ENCODE results near the gene RHOA. TPM values are rescaled to one million over a fixed set of nuclear protein-coding genes. Genes with fewer than 3 reads are reported as not detected.
"Not testable (repeated sequence)": the region's sequence is repeated elsewhere in the genome, so short reads cannot be mapped to it uniquely, and the experiment has no call there.

The RHOA gene
- total and polyA plus RNA-seq, 2 of the 8 experiments (the other 6 are each of a cell fraction or from before 2014, with no cell fraction given) = 176 to 397 TPM

- 84% methylated on average over 5 of the region's 10 CpGs; no CpG with 5 or more reads in 1 of the 2 experiments for WGBS, 2 experiments (ENCODE audit: extremely low coverage in 1 of 2, insufficient coverage in 1 of 2, insufficient read length in 1 of 2, insufficient replicate concordance in 2 of 2, low coverage in 1 of 2, low lambda C conversion rate in 2 of 2, missing lambda C conversion rate in 1 of 2)
- H3K14ac ChIP-seq (ENCODE audit: insufficient read length); H3K79me1 ChIP-seq (ENCODE audit: low read depth, low read length); H3K9me3 ChIP-seq (ENCODE audit: insufficient read depth in 2 of 2, low read depth in 1 of 2, low read length in 1 of 2); H2BK12ac ChIP-seq (ENCODE audit: low read depth, low read length); H2BK120ac ChIP-seq (replicated peaks; ENCODE audit: low read depth, low read length); H3K23ac ChIP-seq (ENCODE audit: insufficient read length); H4K20me1 ChIP-seq (replicated peaks in 1 of 2; ENCODE audit: control insufficient read depth in 1 of 2, insufficient read depth in 2 of 2, low read length in 2 of 2); H3K4me1 ChIP-seq (replicated peaks in 1 of 4; ENCODE audit: control insufficient read depth in 3 of 4, insufficient read depth in 4 of 4, low read length in 3 of 4); H3K4ac ChIP-seq (replicated peaks; ENCODE audit: insufficient read length, low read depth, low read length); FAIRE-seq; H2BK5ac ChIP-seq (ENCODE audit: low read depth, low read length); H2BK20ac ChIP-seq (ENCODE audit: low read length); H4K91ac ChIP-seq (replicated peaks; ENCODE audit: insufficient read length, low read length); H3K23me2 ChIP-seq (ENCODE audit: low read depth, low read length); H4K5ac ChIP-seq (ENCODE audit: insufficient read length, low read depth, low read length); H3K18ac ChIP-seq (ENCODE audit: extremely low read depth, low read length); H4K8ac ChIP-seq (ENCODE audit: extremely low read depth, insufficient read depth, low read length); H2AFZ ChIP-seq (ENCODE audit: low read length); H3K56ac ChIP-seq (replicated peaks; ENCODE audit: insufficient read length, low read depth, low read length); H2BK15ac ChIP-seq (ENCODE audit: low read length); DNase-seq (ENCODE audit: low read depth in 1 of 2, low spot score in 2 of 2); H3K27me3 ChIP-seq (replicated peaks in 1 of 4; ENCODE audit: control insufficient read depth in 3 of 4, extremely low read depth in 1 of 4, insufficient read depth in 3 of 4, low read length in 3 of 4); H3K27ac ChIP-seq (ENCODE audit: low read depth, low read length); H3K9ac ChIP-seq (replicated peaks in 1 of 4; ENCODE audit: extremely low read depth in 1 of 4, low read depth in 3 of 4, low read length in 3 of 4); H2AK5ac ChIP-seq (ENCODE audit: low read depth, low read length): not testable (repeated sequence)
- Histone ChIP-seq H3K36me3 (ENCODE audit: control insufficient read depth in 2 of 4, insufficient read depth in 4 of 4, low read length in 3 of 4) (peaks cover 3 to 32% (median 20%) of the 10 kb centered on the region in 4 experiments), H3K79me2 (ENCODE audit: control insufficient read depth in 1 of 2, insufficient read depth in 2 of 2, low read length in 2 of 2) (peaks cover 0 to 14% of the 10 kb centered on the region in 2 experiments; a peak in 2 of 4 replicates), H3K4me2 (ENCODE audit: insufficient read depth in 1 of 2, low read depth in 2 of 2, low read length in 2 of 2) (peak overlapping the region; percentile 75 to 81), H3K4me3 (ENCODE audit: extremely low read depth in 1 of 4, insufficient read depth in 2 of 4, low read depth in 3 of 4, low read length in 4 of 4) (peak overlapping the region; percentile 58 to 90 (median 86))
- 0 out of 4 replicates have a peak, but pooled peaks of 1 of the 2 experiments have one; percentile 41 for TF ChIP-seq SIN3A (conservative IDR thresholded peaks at IDR 0.05 in 1 of 2, IDR thresholded peaks at IDR 0.05 in 1 of 2; ENCODE audit: low read depth in 1 of 2, low read length in 2 of 2)
- ChIA-PET CTCF (ENCODE audit: partially characterized antibody) (interaction anchor here (0.9 kb wide), 1 partner anchor 17 kb away, joined by 3 read pairs; the partner anchor contains the start of gene USP4), POLR2A (ENCODE audit: partially characterized antibody) (interaction anchor here (0.6 to 2.6 kb wide), 17 partner anchors 8 to 329 kb away, joined by 3 to 45 read pairs (median 4); partner anchors contain the start of genes DAG1, RHOA, TCTA and USP4)
Observed at GRCh38 chr3:49357095-49357442, 54.7 kb downstream of the RHOA start.
